K562 treated with DMSO at 1 percent for 24 hours (cell line): ENCODE data around the gene TIMP2. TPM values are rescaled to one million over a fixed set of nuclear protein-coding genes. Genes with fewer than 3 reads are reported as not detected.

Experiments used
- total RNA-seq: library from RNA; unstranded; fragments of 300-600 nt; gene quantifications from 2 replicates; pipeline ENCODE4 v1.2.3, GENCODE V29; 2022; ENCODE audit warnings: low read depth; ENCODE audit not compliant: insufficient read depth

TIMP2 gene, protein sequence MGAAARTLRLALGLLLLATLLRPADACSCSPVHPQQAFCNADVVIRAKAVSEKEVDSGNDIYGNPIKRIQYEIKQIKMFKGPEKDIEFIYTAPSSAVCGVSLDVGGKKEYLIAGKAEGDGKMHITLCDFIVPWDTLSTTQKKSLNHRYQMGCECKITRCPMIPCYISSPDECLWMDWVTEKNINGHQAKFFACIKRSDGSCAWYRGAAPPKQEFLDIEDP
- 0.46 and 0.56 TPM in 2 replicates for total RNA-seq

GRCh38 chr17:78925234-78925633, at the start of gene TIMP2:
Gene TIMP2, minus strand, starts transcription at chr17:78925387. Its CDS starts 299 bp downstream, at chr17:78925088.

GRCh38 chr17:78903101-78903779, 21.9 kb downstream of the TIMP2 start, which contains the start of gene CEP295NL:
Gene CEP295NL, minus strand, starts transcription at chr17:78903201. Its CDS starts 1,373 bp downstream, at chr17:78901828.

GRCh38 chr17:78840780-78841611, 84.2 kb downstream of the TIMP2 start, which contains the start of gene USP36:
Gene USP36, minus strand, starts transcription at chr17:78840814. Its CDS starts 4,451 bp downstream, at chr17:78836363.

Other genes starting within 250 kb of the TIMP2 start
- 36.6 and 39.3 TPM in 2 replicates for gene CYTH1, start 143.1 kb downstream of the TIMP2 start, total RNA-seq
- gene USP36, start 84.6 kb downstream of the TIMP2 start, total RNA-seq, result 19.9 and 20.2 TPM in 2 replicates
- gene CEP295NL, start 22.2 kb downstream of the TIMP2 start, total RNA-seq, result not detected in 2 replicates
- gene LGALS3BP, start 54.5 kb upstream of the TIMP2 start, total RNA-seq, result 106 and 110 TPM in 2 replicates
- gene CANT1, start 84.4 kb upstream of the TIMP2 start, total RNA-seq, result 86.3 and 86.8 TPM in 2 replicates
- gene C1QTNF1, start 98.8 kb upstream of the TIMP2 start, total RNA-seq, result not detected in 2 replicates
- gene ENGASE, start 149.4 kb upstream of the TIMP2 start, total RNA-seq, result 15.6 and 20.9 TPM in 2 replicates